Measurements from ENCODE around the gene NKAIN2.
"Not testable (repeated sequence)": the region's sequence is repeated elsewhere in the genome, so short reads cannot be mapped to it uniquely, and the experiment has no call there.

DNA sequence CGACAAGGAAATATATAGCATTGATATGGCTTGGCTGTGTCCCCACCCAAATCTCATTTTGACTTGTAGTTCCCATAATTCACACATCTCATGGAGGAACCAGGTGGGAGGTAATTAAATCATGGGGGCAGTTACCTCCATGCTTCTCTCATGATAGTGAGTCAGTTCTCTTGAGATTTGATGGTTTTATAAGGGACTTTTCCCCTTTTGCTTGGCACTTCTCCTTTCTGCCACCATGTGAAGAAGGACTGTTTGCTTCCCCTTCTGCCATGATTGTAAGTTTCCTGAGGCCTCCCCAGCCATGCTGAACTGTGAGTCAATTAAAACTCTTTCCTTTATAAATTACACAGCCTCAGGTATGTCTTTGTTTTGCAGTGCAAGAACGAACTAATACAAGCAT is 756.4 kb downstream of the NKAIN2 start:
- TF ChIP-seq EZH2 (IDR thresholded peaks at IDR 0.05; ENCODE audit: borderline replicate concordance, low read depth, low read length, poor library complexity, severe bottlenecking) = not testable (repeated sequence)
- TF ChIP-seq, protein P1, sequence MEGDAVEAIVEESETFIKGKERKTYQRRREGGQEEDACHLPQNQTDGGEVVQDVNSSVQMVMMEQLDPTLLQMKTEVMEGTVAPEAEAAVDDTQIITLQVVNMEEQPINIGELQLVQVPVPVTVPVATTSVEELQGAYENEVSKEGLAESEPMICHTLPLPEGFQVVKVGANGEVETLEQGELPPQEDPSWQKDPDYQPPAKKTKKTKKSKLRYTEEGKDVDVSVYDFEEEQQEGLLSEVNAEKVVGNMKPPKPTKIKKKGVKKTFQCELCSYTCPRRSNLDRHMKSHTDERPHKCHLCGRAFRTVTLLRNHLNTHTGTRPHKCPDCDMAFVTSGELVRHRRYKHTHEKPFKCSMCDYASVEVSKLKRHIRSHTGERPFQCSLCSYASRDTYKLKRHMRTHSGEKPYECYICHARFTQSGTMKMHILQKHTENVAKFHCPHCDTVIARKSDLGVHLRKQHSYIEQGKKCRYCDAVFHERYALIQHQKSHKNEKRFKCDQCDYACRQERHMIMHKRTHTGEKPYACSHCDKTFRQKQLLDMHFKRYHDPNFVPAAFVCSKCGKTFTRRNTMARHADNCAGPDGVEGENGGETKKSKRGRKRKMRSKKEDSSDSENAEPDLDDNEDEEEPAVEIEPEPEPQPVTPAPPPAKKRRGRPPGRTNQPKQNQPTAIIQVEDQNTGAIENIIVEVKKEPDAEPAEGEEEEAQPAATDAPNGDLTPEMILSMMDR (conservative IDR thresholded peaks at IDR 0.05; ENCODE audit: low read depth, low read length) = not testable (repeated sequence)
